PFSK-1 (cell line): ENCODE results near the gene FAM222B.

Experiments
- FOXP2 ChIP-seq: optimal IDR thresholded peaks from 2 replicates; pipeline ENCODE3; 2011; ENCODE audit warnings: borderline replicate concordance, control low read depth, inconsistent platforms; ENCODE audit not compliant: insufficient read depth; ENCODE audit errors: extremely low read length, extremely low read depth
- POLR2AphosphoS5 ChIP-seq: IDR thresholded peaks from 2 replicates; pipeline ENCODE4 v1.6.1; 2012; ENCODE audit warnings: low read depth, mild to moderate bottlenecking, control low read depth, low read length, moderate library complexity
- SIN3A ChIP-seq: IDR thresholded peaks from 2 replicates; pipeline ENCODE4 v1.6.1; 2012; ENCODE audit warnings: mild to moderate bottlenecking, low read length, moderate library complexity, borderline replicate concordance; ENCODE audit not compliant: insufficient read depth
- TAF1 ChIP-seq: IDR thresholded peaks from 2 replicates; pipeline ENCODE4 v1.6.1; 2012; ENCODE audit warnings: low read length, control low read depth, borderline replicate concordance; ENCODE audit not compliant: insufficient read depth
- TF ChIP-seq, protein P1 (sequence below), 2 experiments: IDR thresholded peaks; 2 replicates each; pipeline versions ENCODE4 v1.6.1 to v1.8.0; 2011 to 2012; ENCODE audit warnings: low read depth in 2 of 2, low read length in 2 of 2, control low read depth in 1 of 2, inconsistent platforms in 1 of 2, mild to moderate bottlenecking in 1 of 2, moderate library complexity in 1 of 2; ENCODE audit not compliant: insufficient read depth in 1 of 2

The FAM222B gene

DNA sequence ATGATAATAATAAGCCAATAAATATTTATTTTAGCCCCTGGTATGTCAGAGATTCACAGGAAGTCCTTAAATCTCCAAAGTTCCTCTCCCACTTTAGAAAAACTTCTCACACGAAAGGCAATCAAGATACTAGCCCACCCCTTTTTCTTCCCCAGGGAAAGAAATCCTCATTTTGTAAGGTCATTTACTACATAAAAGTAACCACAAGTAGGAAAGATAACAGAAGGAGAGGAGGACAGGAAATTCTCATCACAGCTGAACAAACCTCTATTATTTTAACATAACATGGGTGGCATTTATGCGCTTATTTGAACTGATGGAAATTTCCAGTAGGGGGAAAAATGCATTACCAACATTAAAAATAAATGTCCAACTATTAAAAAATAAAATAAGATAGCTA is 3.4 kb downstream of the FAM222B start:
- TF ChIP-seq TAF1 = no peak

DNA sequence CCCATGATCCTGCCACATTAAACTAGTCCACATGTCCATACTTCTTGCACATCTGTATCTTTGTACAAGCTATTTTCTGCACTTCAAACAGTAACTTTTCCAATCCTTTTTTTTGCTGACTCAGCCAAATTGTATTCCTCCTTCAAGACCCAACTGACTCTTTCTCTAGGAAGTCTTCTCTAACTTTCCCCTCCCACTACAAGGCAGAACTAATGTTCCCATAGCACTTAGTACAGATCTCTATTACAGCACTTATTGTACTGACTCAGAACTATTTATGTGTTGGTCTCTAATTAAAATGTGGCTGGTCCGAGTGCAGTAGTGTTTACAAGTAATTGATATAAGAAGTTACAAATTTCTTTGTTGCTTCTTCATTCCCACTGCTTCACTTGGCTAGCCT is 8.2 kb downstream of the FAM222B start:
- no peak for TF ChIP-seq SIN3A
- no peak for TF ChIP-seq FOXP2
- TF ChIP-seq, protein P1, sequence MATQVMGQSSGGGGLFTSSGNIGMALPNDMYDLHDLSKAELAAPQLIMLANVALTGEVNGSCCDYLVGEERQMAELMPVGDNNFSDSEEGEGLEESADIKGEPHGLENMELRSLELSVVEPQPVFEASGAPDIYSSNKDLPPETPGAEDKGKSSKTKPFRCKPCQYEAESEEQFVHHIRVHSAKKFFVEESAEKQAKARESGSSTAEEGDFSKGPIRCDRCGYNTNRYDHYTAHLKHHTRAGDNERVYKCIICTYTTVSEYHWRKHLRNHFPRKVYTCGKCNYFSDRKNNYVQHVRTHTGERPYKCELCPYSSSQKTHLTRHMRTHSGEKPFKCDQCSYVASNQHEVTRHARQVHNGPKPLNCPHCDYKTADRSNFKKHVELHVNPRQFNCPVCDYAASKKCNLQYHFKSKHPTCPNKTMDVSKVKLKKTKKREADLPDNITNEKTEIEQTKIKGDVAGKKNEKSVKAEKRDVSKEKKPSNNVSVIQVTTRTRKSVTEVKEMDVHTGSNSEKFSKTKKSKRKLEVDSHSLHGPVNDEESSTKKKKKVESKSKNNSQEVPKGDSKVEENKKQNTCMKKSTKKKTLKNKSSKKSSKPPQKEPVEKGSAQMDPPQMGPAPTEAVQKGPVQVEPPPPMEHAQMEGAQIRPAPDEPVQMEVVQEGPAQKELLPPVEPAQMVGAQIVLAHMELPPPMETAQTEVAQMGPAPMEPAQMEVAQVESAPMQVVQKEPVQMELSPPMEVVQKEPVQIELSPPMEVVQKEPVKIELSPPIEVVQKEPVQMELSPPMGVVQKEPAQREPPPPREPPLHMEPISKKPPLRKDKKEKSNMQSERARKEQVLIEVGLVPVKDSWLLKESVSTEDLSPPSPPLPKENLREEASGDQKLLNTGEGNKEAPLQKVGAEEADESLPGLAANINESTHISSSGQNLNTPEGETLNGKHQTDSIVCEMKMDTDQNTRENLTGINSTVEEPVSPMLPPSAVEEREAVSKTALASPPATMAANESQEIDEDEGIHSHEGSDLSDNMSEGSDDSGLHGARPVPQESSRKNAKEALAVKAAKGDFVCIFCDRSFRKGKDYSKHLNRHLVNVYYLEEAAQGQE (IDR thresholded peaks at IDR 0.05; ENCODE audit: insufficient read depth in 1 of 2, low read depth in 2 of 2, low read length in 2 of 2) = no peak
- no peak for TF ChIP-seq TAF1
- no peak for TF ChIP-seq POLR2AphosphoS5

DNA sequence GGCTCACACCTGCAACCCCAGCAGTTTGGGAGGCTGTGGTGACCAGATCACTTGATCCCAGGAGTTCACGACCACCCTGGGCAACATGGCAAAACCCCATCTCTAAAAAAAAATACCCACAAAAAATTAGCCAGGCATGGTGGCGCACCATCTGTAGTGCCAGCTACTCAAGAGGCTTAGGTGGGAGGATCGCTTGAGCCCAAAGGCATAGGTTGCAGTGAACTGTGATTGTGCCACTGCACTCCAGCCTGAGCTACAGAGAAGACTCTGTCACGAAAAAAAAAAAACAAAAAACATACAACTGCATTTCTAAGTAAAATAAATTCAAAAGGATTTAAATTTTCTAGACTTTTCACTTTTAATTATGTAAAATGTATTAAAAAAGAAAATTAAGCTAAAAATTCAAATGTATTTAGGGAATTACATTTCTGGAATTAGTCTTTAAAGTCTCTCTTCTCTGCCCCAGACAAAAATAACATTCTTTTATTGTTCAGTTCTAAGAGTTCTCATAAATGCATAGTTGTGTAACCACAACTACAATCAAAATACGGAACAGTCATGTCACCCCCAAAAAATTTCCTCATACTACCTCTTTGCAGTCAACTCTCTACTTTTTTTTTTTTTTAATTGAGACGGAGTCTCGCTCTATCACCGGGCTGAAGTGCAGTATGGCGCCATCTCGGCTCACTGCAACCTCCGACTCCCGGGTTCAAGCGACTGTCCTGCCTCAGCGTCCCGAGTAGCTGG is 14.1 kb downstream of the FAM222B start:
- TF ChIP-seq, protein P1 (IDR thresholded peaks at IDR 0.05; ENCODE audit: insufficient read depth in 1 of 2, low read depth in 2 of 2, low read length in 2 of 2) = no peak
- TF ChIP-seq FOXP2 (no peak), TAF1 (no peak), POLR2AphosphoS5 (no peak), SIN3A (no peak)

DNA sequence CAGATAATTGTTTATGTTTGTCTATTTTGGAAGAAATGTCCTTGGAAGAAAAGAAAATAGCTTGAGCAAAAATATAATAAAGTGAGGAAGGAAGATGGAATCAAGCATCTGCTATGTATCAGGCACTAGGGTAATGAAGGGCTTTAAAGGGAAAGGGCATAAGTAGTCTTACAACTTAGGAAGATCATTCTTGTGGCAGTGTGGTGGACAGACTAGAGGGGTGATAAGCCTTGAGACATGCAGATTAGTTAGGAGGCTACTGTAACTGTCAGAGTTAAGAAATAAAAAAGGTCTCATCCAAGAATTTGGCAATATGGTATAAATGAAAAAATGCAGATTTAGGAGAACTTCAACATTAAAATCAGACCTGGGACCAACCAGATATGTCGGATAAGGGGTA is 14.9 kb downstream of the FAM222B start:
- TF ChIP-seq POLR2AphosphoS5 (no peak), TAF1 (no peak), SIN3A (no peak), FOXP2 (no peak)
- TF ChIP-seq, protein P1 (IDR thresholded peaks at IDR 0.05; ENCODE audit: insufficient read depth in 1 of 2, low read depth in 2 of 2, low read length in 2 of 2) = no peak

DNA sequence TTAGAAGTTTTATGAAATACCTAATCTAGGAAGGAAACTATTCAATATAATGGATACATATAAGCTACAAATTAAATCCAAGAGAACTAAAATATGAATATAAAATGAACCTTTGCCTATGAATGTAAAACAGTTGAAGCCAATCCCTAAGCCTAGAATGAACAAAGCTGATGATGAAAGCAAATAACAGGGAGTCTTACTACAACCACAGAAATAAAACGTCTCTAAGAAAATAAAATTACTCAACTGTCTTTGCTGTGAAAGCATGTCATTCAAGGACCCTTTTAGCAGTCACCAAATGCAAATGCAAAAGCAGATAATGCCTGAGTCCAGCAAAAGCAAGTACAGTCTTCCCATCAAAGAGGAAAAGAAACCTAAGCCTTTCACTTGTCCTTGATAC is 23.0 kb downstream of the FAM222B start:
- TF ChIP-seq SIN3A (no peak), POLR2AphosphoS5 (no peak), TAF1 (no peak), FOXP2 (no peak)
- TF ChIP-seq, protein P1 (IDR thresholded peaks at IDR 0.05; ENCODE audit: insufficient read depth in 1 of 2, low read depth in 2 of 2, low read length in 2 of 2) = no peak
